Loucy (cell line): ENCODE measurements around the gene APOL5.

Experiments used
- H2AFZ ChIP-seq: fragments of 200-600 bp; sonication (generic); 2 replicates; pipeline ENCODE4 v1.6.0; 2016; ENCODE audit warnings: antibody characterized with exemption, mild to moderate bottlenecking, low read length, moderate library complexity
- H3F3A ChIP-seq: fragments of 200-600 bp; 2 replicates; pipeline ENCODE4 v1.6.0; 2016; ENCODE audit warnings: antibody characterized with exemption, low read depth, mild to moderate bottlenecking
- H3K27me3 ChIP-seq: fragments of 200-600 bp; sonication (generic); 2 replicates; pipeline ENCODE4 v1.6.1; 2014; ENCODE audit warnings: low read length, mild to moderate bottlenecking; ENCODE audit not compliant: insufficient read depth, poor library complexity, severe bottlenecking
- H3K36me3 ChIP-seq: fragments of 200-600 bp; sonication (generic); 2 replicates; pipeline ENCODE4 v1.6.1; 2016; ENCODE audit warnings: low read length; ENCODE audit not compliant: insufficient read depth
- H3K4me1 ChIP-seq: fragments of 200-600 bp; sonication (generic); 2 replicates; pipeline ENCODE4 v1.5.1; 2014; ENCODE audit warnings: low read length, mild to moderate bottlenecking; ENCODE audit not compliant: insufficient read depth, poor library complexity, severe bottlenecking
- H3K4me2 ChIP-seq: fragments of 200-600 bp; sonication (generic); 2 replicates; pipeline ENCODE4 v1.6.0; 2014; ENCODE audit warnings: antibody characterized with exemption, low read length, low read depth, mild to moderate bottlenecking; ENCODE audit not compliant: poor library complexity, severe bottlenecking
- H3K4me3 ChIP-seq: fragments of 200-600 bp; sonication (generic); 2 replicates; pipeline ENCODE4 v1.5.1; 2014; ENCODE audit warnings: low read length, mild to moderate bottlenecking, mixed read lengths; ENCODE audit not compliant: poor library complexity, severe bottlenecking
- H3K79me2 ChIP-seq: fragments of 200-600 bp; sonication (generic); 2 replicates; pipeline ENCODE4 v1.6.1; 2014; ENCODE audit warnings: low read length; ENCODE audit not compliant: insufficient read depth
- H3K9ac ChIP-seq: fragments of 200-600 bp; sonication (generic); 2 replicates; pipeline ENCODE4 v1.6.0; 2014; ENCODE audit warnings: mild to moderate bottlenecking, low read depth, low read length, moderate library complexity; ENCODE audit not compliant: poor library complexity, severe bottlenecking
- H3K9me2 ChIP-seq: fragments of 200-600 bp; sonication (generic); replicated peaks from 2 replicates; pipeline ENCODE4 v1.6.1; 2016; ENCODE audit warnings: low read depth, low read length, mixed read lengths
- H3K9me3 ChIP-seq: fragments of 200-600 bp; sonication (generic); 2 replicates; pipeline ENCODE4 v1.6.1; 2014; ENCODE audit warnings: mild to moderate bottlenecking, antibody characterized with exemption, low read length, low read depth; ENCODE audit not compliant: insufficient read depth
- H4K20me1 ChIP-seq: fragments of 200-600 bp; sonication (generic); 2 replicates; pipeline ENCODE4 v1.6.0; 2014; ENCODE audit warnings: antibody characterized with exemption, low read length, mild to moderate bottlenecking; ENCODE audit not compliant: insufficient read depth, poor library complexity, severe bottlenecking
- EZH2phosphoT487 ChIP-seq: fragments of 200-600 bp; IDR thresholded peaks from 2 replicates; pipeline ENCODE4 v1.6.1; 2018; ENCODE audit warnings: antibody characterized with exemption, mild to moderate bottlenecking, moderate library complexity, borderline replicate concordance
- TF ChIP-seq, protein P1 (sequence below): fragments of 200-600 bp; sonication (generic); conservative IDR thresholded peaks from 2 replicates; pipeline ENCODE4 v1.5.1; 2014; ENCODE audit warnings: mild to moderate bottlenecking, antibody characterized with exemption, low read length

Gene APOL5

DNA sequence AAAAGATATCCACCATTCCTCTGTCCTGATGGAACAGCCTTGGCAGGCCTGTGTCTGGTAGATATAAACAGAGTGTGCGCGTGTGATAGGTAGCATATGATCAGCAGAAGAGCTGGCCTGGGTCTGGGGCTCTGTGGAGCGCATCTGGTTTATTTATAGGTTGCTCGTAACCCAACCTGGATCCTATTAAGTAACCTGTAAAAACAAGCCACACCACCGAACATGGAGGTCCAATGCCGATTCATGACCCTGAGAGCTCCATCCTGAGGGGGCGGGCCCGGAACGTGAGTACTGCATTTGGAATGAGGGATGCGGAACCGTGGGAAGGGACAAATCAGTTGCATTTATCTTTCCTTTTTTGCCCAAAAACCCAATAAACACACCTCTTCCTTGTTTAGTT, 31.9 kb upstream of the APOL5 start:
- Histone ChIP-seq H3F3A (no peaks in the 10 kb centered on the region), H3K79me2 (no peaks in the 10 kb centered on the region), H3K4me2 (no peak overlapping the region), H3K9me2 (no peaks in the 10 kb centered on the region), H3K36me3 (no peaks in the 10 kb centered on the region), H4K20me1 (no peaks in the 10 kb centered on the region), H3K4me3 (no peak overlapping the region), H3K27me3 (no peaks in the 10 kb centered on the region), H2AFZ (no peak overlapping the region), H3K4me1 (peaks cover 5% of the 10 kb centered on the region), H3K9me3 (peaks cover 5% of the 10 kb centered on the region; the same call in 1 of the 2 replicates), H3K9ac (no peak overlapping the region)
- no peak for TF ChIP-seq EZH2phosphoT487
- TF ChIP-seq, protein P1, sequence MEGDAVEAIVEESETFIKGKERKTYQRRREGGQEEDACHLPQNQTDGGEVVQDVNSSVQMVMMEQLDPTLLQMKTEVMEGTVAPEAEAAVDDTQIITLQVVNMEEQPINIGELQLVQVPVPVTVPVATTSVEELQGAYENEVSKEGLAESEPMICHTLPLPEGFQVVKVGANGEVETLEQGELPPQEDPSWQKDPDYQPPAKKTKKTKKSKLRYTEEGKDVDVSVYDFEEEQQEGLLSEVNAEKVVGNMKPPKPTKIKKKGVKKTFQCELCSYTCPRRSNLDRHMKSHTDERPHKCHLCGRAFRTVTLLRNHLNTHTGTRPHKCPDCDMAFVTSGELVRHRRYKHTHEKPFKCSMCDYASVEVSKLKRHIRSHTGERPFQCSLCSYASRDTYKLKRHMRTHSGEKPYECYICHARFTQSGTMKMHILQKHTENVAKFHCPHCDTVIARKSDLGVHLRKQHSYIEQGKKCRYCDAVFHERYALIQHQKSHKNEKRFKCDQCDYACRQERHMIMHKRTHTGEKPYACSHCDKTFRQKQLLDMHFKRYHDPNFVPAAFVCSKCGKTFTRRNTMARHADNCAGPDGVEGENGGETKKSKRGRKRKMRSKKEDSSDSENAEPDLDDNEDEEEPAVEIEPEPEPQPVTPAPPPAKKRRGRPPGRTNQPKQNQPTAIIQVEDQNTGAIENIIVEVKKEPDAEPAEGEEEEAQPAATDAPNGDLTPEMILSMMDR = no peak

- Histone ChIP-seq H3K4me2 (no peak overlapping the region), H3K9me2 (no peaks in the 10 kb centered on the region), H3K36me3 (no peaks in the 10 kb centered on the region), H2AFZ (0 out of 2 replicates have a peak overlapping the region, but pooled peaks have one; percentile 11), H3K27me3 (no peaks in the 10 kb centered on the region), H3F3A (no peaks in the 10 kb centered on the region), H4K20me1 (no peaks in the 10 kb centered on the region), H3K4me3 (no peak overlapping the region), H3K79me2 (no peaks in the 10 kb centered on the region), H3K9ac (no peak overlapping the region), H3K4me1 (peaks cover 5% of the 10 kb centered on the region), H3K9me3 (peaks cover 5% of the 10 kb centered on the region; the same call in 1 of the 2 replicates)
- no peak for TF ChIP-seq EZH2phosphoT487
- TF ChIP-seq, protein P1 = no peak
Observed at GRCh38 chr22:35686298-35686697, 31.4 kb upstream of the APOL5 start.

DNA sequence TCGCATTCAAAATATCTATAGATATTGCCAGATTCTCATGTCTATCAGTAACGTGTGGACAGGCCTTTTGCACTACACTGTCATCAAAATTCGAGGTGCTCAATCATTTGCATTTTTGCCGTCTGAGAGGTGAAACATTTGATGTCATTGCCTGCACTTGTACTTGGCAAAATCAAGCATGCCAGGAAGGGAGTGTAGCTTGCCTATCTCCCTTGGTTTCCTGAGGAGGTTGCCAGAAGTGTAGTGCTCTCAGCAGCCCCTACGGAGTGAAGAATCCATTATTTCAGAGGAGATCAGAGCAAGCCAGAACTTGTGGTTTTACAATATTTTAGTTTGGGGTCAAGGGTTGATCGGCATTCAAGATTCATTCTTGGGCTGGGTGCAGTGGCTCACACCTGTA, 30.2 kb upstream of the APOL5 start:
- no peak overlapping the region for H3K4me2 ChIP-seq
- no peaks in the 10 kb centered on the region for H3K36me3 ChIP-seq
- H3K4me3 ChIP-seq = no peak overlapping the region
- H3K79me2 ChIP-seq = no peaks in the 10 kb centered on the region
- no peak for TF ChIP-seq EZH2phosphoT487
- TF ChIP-seq, protein P1 = no peak
- H2AFZ ChIP-seq = no peak overlapping the region
- no peaks in the 10 kb centered on the region for H3K27me3 ChIP-seq
- H3F3A ChIP-seq = no peaks in the 10 kb centered on the region
- no peaks in the 10 kb centered on the region for H3K9me2 ChIP-seq
- no peak overlapping the region for H3K9ac ChIP-seq
- H3K4me1 ChIP-seq = peaks cover 5% of the 10 kb centered on the region
- no peaks in the 10 kb centered on the region for H4K20me1 ChIP-seq
- no peaks in the 10 kb centered on the region for H3K9me3 ChIP-seq
